Fibroblast of skin of right biceps (primary cell): ENCODE results near the gene WDR27.
"Not testable (repeated sequence)": the region's sequence is repeated elsewhere in the genome, so short reads cannot be mapped to it uniquely, and the experiment has no call there.

ENCODE experiments used
- DNase-seq: peaks from one replicate; pipeline ENCODE4 v3.0.0-alpha.2; 2013

The WDR27 gene

DNA sequence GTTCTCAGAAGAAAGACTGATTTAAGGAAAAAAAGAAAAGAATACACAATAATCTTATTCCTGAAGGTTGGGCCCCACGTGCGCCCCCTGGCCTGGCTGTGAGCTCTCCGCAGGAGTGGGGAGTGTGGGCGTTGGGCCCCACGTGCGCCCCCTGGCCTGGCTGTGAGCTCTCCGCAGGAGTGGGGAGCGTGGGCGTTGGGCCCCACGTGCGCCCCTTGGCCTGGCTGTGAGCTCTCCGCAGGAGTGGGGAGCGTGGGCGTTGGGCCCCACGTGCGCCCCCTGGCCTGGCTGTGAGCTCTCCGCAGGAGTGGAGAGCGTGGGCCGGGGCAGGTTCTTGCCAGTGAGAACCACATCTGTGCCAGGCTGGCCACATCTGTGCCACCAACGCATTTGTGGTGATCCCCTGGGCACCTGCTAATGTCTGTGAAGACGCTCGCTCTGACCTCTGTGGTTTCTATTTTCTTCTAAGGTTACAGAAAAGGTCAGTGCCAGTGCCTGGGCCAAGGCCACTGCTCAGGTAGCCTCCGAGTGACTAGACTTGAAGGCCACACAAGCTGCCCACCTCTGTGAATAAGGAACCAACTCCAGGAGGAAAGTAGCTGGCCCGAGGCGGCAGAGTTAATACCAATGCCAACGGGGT, 41.0 kb downstream of the WDR27 start:
- DNase-seq: no peak

DNA sequence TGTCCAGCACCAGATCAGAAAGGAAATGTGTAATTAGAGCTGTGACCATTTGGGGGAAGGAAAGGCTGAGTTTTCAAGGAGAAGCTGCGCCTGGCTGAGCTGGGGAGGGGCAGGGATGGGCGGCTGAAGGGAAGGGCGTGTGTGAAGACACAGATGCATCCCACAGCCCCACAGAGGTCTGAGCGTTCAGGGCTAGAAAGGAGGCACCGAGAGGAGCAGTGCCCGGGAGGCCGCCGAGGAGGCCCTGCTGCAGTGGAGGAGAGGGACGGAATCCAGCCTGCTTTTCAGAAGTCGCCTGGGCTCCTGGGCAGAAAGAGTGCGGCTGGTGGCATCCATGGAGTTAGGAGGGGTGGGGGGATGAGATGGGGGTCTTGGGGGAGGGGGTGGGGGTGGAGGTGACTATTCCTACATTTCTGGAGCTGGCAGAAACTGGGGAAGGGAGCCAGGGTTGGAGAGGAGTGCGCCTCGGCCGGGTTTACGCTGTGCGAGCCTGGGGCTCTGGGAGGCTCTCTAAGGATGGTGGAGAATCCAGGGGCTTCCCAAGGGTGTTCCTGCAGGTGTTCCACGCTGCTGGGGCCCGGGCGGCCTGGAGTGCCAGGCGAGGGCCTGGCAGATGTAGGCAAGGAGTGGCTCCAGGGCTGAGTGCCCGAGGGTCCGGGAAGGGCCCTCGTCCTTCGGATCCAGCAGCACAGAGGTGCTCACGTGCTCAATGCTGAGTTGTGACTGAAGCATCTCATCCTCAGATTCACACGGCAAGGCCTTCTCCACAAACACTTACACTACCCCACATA, 41.8 kb downstream of the WDR27 start:
- no peak for DNase-seq

DNA sequence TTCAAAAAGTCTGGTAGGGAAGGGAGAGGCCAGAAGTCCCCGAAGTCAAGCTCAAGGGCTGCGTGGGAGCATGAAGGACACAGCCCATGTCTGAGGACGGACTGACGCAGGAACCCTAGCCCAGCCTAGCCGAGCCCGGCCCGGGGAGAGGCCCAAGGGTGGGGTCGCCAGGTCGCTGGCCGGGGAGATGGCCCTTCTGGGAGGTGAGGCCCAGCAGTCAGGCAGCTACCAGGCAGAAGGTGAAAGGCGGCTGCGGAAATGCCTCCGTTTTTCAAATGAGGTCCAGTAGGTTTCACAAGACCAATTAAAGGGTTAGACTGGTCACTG, 44.6 kb downstream of the WDR27 start:
- DNase-seq: no peak

DNA sequence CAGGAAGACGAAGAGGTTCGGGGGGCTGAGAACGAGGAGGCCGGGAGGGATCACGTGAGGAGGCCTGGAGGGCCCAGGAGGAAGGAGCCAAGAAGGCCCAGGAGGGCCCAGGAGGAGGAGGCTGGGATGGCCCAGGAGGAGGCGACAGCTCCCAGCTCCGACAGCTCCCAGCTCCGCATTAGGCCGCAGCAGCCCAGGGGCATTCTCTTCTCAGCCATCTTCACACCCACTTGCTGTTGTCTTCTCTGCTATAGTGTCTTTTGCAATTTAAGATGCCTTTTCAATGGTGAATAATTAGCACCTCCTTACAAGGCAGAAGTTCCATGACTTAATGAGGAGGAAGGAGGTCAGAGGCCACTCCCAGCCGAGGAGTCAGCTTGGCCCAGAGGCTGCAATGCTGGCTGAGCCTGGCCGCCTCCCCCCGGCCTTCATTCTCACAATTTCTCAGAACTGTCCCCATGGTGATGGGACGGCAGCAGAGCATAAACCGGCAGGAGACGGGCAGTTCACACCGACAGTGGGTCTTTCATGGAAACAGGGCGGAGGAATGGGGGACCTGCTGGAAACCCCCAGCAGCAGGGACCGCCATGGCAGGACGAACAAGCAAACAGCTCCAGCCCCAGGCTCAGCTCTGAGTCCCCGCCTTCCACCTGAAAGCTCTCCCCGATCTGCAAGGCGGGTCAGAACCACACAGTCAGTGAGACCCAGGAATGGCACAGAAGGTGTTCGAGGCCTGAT, 45.1 kb downstream of the WDR27 start:
- no peak for DNase-seq

DNA sequence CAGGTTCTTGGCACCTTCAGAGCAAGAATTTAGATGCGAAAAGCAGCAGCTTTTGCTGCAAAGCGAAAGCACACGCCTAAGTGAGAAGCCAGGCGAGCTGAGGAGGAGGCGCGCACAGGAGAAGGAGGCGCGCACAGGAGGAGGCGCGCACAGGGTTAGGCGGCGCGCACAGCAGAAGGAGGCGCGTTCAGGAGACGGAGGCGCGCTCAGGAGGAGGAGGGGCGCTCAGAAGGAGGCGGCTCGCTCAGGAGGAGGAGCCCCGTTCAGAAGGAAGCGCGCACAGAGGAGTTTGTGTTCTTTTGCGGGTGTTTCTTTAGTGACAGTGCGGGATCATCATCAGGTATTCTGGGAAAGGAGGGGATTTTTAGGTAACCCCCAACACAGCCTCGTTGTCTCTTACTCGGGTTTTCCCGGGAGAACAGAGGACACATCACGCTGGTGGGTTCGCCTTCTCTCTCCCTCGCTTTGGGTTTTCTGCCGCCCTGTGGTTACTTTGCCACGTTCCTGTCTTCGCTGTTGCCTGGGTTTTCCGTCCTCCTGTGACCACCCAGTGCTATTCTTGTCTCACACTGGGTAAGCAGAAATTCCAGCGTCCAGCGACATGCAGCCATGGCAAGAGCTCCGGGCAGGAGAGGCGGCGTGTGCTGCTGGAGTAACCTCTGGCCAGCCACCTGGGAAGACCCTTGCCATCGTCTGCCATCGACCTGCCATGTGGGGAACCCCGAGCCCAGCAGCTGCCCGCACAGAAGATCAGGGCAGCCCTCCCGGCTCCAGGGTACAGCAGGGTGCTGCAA, 47.0 kb downstream of the WDR27 start:
- peak; percentile 79 for DNase-seq

DNA sequence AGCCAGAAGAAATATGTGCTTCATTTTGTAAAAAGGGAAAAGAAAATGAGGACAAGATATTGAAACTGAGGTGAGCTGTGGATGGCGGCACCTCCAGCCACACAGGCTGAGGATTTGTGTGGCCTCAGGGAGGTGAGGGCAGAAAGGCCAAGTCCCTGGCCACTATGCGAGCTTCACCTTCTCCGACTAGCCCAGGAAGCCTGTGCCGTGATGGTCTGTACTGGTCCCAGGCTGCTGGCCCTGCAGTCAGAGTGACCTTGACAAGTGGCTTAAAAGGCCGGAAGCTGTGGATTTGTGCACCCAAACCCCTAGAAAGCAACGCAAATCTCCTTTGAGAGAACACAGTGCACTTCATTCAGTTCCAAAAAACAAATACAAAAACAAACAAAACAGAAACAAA, 48.1 kb downstream of the WDR27 start:
- no peak for DNase-seq

DNA sequence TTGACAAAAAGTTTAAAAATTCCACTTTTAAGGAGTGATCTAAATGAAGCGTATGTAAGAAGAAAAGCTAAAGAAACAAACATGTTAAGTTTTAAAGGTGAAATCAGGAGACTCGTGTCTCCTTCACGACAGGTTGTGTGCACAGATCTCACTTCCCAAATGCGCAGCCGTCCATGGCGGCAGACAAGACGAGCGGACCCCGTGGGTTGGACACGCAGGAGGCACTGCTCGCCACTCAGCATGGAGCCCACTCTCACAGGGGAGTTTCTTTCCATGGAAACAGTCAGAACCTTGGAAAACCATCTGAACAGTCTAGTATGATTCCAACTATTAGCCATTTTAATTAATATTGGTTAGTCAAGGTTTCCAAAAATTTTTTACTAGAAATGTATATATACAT, 48.9 kb downstream of the WDR27 start:
- DNase-seq: no peak

DNA sequence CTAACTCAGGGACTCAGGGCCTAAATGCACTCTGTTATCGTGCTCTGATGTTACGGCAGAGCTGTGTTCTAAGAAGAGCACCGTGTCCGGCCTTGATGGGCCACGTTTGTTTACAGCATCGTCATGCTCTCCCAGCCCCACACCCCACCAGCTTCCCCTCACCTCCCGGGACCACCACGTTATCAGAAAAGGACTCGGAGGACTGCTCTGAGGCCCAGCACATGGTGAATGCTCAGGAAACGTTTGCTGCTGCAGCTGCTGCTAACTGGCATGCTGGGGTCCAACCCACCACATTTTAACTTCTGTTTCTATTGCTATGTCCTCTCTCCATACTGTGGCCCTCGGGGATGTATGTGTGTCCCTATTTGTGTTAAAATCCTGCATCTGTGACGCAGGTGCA, 50.3 kb downstream of the WDR27 start:
- DNase-seq: no peak

DNA sequence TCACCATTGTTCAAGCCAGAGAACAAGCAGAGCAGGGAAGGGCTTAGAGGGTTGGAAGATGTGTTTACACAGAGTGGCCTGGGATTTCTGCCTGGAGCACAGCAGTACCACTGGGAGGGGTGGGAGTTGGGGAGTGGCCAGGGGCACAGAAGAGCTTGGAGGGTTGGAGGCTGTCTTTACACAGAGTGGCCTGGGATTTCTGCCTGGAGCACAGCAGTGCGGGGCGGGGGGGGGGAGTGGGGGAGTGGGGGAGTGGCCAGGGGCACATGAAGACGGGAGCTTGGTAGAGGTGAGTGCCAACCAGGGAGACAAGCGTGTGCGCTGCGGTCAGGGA, 50.9 kb downstream of the WDR27 start:
- no peak for DNase-seq

DNA sequence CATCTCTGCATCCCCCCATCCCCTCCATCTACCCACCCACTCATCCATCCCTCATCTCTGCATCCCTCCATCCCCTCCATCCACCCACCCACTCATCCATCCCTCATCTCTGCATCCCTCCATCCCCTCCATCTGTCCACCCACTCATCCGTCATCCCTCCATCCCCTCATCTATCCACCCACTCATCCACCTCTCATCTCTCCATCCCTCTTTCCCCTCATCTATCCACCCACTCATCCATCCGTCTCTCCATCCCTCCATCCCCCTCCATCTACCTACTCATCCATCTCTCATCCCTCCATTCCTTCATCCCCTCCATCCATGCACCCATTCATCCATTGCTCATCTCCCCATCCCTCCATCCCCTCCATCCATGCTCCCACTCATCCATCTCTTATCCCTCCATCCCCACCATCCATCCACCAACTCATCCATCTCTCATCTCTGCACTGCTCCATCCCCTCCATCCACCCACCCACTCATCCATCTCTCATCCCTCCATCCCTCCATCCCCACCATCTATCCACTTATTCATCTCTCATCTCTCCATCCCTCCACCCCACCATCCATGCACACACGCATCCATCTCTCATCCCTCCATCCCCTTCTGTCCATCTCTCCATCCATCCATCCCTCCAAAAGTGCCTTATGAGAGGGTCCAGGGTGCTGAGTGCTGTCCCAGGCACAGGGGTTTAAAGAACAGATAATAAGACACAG, 51.4 kb downstream of the WDR27 start:
- DNase-seq: no peak

DNA sequence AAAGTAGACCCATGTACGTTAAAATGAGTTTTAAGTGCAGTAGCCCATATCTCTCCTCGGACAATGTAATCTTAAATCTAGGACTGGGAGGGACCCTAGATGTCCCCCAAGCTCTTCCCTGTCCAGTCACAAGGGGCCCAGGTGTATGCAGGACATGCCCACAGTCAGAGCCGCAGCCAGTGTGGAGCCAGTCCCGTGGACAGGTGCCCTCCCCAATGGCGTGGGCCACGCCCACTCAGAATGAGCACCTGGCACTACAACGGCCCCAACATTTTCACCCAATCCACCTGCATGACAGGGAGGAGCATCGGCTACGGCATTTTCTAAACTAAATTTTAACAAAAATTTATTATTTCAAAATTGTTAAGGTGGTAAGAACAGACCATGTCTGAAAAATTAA, 53.2 kb downstream of the WDR27 start:
- DNase-seq: no peak

DNA sequence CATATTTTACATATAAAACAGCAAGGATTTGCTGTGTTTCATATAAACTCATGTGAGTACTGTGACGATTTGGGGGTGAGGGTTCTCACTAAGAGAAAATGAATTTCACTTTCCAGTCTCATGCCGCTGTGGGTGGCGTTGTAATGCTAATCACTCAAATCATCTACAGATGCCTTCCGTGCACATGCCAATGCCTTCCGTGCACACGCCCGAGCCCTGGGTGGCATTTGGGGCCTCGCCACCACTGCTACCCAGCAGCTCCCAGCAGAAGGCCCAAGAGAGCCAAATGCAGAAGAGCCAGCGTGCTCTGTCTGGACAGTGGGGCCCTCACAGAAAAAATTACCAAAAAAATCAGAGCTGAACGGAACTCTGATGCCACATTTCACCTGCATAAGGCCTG, 53.7 kb downstream of the WDR27 start:
- no peak for DNase-seq

DNA sequence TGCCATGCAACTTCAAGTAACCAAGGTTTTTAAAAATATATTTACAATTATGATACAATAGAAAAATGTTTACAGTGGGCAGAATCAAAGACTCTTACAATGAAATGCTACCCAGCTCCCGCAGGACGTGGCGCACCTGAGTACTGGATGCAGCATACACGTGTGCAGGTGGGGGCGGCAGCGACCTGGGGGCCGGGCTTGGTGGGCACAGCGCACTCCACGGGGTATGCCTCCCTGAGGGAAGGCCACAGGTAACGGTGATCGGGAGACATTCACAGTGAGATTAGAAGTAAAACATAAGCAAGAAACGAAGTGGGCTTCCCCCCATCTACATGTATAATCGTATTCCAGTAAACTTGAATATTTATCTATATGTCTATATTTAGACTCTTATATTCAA, 54.2 kb downstream of the WDR27 start:
- no peak for DNase-seq

DNA sequence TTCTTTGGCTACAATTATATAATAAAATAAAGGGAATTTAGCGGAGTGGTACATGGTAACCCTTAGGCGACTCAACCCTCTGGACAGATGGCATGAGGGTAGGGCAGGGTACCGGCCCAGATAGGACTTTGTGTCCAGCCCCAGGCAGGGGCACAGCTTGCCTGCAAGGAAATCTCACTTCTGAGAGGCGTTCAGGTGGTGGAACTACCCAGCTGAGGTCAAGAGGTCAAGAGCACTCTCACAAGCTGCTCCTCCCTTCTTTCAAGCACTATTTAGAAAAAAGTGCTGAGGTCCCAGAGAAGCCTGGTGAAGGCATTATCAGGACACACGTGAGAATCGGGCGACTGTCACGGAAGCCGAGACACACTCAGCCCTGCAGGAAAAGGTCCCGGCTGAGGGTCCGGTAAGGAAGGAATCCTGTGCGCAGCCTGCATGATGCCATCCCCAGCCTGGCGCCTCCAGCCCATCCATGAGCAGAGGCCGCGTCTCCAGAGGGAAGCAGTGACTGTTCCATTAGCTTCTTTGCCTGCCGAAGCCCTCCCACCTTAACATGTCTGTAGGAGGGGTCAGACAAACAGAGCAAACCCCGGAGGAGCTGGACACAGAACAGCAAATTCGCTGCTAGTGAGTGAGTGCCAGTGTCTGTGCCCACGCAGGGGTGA, 54.8 kb downstream of the WDR27 start:
- DNase-seq: no peak

DNA sequence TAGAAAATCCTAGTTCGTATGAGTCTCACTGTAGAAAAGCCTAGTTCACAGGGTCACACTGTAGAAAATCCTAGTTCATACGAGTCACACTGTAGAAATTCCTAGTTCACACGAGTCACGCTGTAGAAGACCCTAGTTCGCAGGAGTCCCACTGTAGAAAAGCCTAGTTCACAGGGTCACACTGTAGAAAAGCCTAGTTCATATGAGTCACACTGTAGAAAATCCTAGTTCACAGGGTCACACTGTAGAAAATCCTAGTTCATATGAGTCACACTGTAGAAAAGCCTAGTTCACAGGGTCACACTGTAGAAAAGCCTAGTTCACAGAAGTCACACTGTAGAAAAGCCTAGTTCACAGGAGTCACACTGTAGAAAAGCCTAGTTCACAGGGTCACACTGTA, 56.4 kb downstream of the WDR27 start:
- DNase-seq: not testable (repeated sequence)

DNA sequence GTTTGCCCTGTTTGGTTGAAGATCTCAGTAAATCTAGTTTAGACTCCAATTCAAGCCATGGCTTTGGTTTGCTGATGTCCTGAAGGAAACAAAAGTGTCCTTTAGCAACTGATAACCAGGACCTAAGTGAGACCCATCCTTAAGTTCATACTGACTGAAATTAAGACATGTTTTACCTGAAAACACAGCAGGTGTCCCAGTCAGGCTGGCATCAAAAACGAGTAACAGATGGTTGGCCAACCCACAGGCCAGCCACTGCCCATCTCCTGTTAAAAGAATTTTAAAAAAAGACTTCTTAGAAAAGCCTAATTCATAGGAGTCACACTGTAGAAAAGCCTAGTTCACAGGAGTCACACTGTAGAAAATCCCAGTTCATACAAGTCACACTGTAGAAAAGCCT, 58.3 kb downstream of the WDR27 start:
- DNase-seq: no peak

DNA sequence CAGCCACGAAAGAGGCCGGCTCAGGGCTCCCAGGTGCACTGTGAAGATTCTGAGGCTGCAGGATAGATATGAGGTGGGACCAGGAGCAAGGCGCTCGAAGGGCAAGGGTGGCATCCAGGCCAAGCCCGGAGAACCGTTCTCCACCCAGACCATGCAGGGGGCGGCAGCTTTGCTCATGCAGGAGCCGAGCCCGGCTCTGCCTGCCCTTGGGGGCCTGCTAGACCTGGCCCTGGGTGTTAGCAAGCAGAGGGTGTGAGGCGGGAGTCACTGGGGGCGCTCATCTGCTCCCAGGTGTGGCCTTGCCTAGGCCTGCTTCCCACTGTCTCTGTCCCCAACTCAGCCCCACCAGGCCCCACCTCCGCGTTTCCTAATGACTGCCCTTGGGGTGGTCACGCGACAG, 59.4 kb downstream of the WDR27 start:
- no peak for DNase-seq

DNA sequence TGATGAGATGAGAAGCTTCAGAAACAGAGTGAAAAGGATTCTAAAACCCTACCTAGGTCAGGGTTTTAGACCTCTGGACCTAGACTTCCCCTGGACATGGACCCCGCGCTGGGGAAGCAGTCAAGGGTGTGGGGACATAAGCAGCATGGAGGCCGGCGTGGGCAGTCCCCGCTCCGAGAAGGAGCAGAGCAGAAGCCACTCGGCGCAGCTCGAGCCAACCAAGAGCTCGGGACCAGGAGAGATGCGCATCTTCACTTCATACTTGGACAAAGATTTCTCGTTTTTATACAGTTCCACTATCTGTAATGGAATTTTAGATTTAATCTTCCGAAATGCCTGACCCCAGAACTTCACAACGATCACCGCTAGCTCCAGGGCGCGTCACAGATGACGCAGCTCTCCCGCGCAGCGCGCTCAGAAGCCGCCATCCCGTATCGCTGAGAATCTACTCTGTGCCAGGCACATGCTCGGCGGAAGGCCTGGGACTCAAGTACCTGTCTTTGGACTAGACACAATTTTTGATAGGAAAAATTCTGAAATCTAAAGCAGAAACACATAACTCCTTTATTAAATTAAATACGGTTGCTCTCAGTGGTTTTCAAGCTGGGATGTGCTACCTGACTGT, 60.3 kb downstream of the WDR27 start:
- no peak for DNase-seq

DNA sequence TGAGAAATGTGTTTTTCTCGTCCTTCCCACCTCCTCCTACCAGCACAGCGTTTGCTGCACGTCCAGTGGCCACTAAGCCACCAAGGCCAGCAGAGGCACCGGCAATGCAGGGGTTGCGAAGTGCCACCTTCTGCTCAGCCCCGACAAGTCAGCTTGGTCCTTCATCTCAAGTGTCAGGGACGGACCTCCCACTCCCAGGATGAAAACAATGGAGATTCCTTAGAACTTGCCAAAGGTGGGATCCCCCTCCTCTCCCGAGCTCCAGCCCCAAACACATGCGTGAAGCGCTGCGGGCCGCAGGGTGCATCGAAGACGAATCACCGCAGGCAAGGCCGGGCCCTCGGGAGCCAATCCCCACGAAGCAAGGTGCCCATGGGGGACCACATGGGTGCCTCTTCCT, 60.8 kb downstream of the WDR27 start:
- no peak for DNase-seq

DNA sequence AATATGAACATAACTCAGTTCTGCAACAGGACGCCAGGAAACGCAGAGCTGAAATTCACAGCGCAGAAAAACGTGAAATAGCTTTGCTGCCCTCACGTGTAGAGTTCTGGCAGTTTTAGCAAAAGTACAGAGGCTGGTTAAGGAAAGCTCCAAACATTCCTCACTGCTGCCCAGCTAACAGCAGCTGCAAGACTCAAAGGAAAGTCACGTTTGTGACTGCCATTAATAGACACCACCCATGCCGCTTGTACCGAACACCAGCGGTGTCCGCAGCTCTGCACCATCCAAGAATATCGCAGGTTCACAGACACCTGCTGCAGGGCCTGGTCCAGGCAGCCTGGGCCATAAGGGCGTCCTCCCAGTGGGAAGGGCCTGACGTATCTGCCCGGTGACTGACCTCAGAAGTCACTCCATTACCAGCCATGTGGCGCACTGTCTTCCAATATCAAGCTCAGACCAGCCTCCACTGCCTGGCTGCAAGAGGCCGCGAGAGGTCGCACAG, 61.4 kb downstream of the WDR27 start:
- peak; percentile 45 for DNase-seq

DNA sequence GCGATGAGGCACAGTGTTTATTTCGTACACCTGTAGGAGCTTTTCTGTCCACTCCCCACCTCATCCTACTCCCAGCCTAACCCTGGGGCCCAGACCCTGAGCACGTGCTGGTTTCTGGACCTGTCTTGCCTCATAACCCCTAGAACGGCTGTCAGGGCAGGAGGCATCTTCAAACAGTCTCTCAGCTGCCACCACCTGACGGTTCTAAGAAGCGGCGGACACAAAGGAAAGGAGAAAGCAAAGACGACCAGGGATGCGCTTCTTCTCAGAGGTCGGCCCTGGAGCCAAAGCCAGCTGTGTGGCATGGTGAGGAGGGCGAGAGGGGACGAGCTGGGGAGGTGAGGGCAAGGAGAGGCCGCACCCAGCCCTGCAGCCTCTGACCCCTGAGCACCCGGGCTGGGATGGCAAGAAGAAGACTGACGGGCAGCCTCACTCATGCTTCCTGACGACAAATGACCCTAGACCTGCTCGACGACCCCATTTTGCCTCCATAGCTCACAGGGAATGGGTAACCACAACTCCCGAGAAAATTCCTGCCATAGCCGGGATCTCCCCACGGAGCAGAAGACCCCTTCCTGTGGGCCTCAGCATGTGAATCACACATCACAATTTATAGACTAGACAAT, 62.1 kb downstream of the WDR27 start:
- DNase-seq: peak; percentile 20
